HEK293 (cell line): ENCODE measurements around the gene PWWP2B.
"Not testable (repeated sequence)": the region's sequence is repeated elsewhere in the genome, so short reads cannot be mapped to it uniquely, and the experiment has no call there.

Experiments used
- CTCF ChIA-PET: fragments of 350-600 bp; formaldehyde crosslinking; extraction: SDS; loops from one replicate; lab custom pipeline; 2021; ENCODE audit warnings: antibody characterized with exemption; lab: Yijun Ruan, JAX
- POLR2A ChIA-PET: fragments of 300-600 bp; formaldehyde crosslinking; extraction: SDS; loops from one replicate; lab custom pipeline; 2020; ENCODE audit warnings: antibody characterized with exemption, inconsistent platforms; lab: Yijun Ruan, JAX
- H3K27ac ChIP-seq: fragments of 200-500 bp; sonication (Bioruptor generic); 2 replicates; pipeline ENCODE4 v1.5.1; 2014; ENCODE audit warnings: low read depth, low read length, control low read depth, inconsistent platforms; ENCODE audit errors: extremely low read depth
- H3K36me3 ChIP-seq, 2 experiments: fragments of 200-500 bp in 1 of 2; sonication (Bioruptor generic) in 1 of 2; 1 replicate in 1 of 2; 2 replicates in 1 of 2; pipeline ENCODE4 v1.5.1; 2014 to 2017; ENCODE audit warnings: inconsistent platforms in 2 of 2, low read length in 2 of 2; ENCODE audit not compliant: control insufficient read depth in 2 of 2, insufficient read depth in 1 of 2
- H3K4me1 ChIP-seq: fragments of 200-500 bp; sonication (Bioruptor generic); 2 replicates; pipeline ENCODE4 v1.5.1; 2014; ENCODE audit warnings: mild to moderate bottlenecking, low read length, inconsistent platforms; ENCODE audit not compliant: control insufficient read depth, insufficient read depth
- H3K4me3 ChIP-seq: 2 replicates; pipeline ENCODE4 v1.5.1; 2011; ENCODE audit warnings: low read depth, mild to moderate bottlenecking, control low read depth, low read length, moderate library complexity
- H3K9me3 ChIP-seq: fragments of 200-500 bp; sonication (Bioruptor generic); 2 replicates; pipeline ENCODE4 v1.5.1; 2014; ENCODE audit warnings: low read depth, low read length, inconsistent platforms; ENCODE audit not compliant: control insufficient read depth, insufficient read depth
- GLIS1 ChIP-seq: fragments of 450-650 bp; formaldehyde crosslinking; IDR thresholded peaks from 2 replicates; pipeline ENCODE4 v1.5.1; 2016; ENCODE audit warnings: missing biosample characterization, missing genetic modification characterization
- GLIS2 ChIP-seq: fragments of 450-650 bp; formaldehyde crosslinking; IDR thresholded peaks from 2 replicates; pipeline ENCODE4 v1.5.1; 2016; ENCODE audit warnings: missing biosample characterization, missing genetic modification characterization
- HOXD13 ChIP-seq: sonication (generic); formaldehyde crosslinking; IDR thresholded peaks from 2 replicates; pipeline ENCODE4 v1.8.0; 2022; ENCODE audit warnings: missing genetic modification reagents, borderline replicate concordance
- PRDM1 ChIP-seq: fragments of 450-650 bp; formaldehyde crosslinking; IDR thresholded peaks from 2 replicates; pipeline ENCODE4; 2016; ENCODE audit warnings: missing biosample characterization, missing genetic modification characterization
- SCRT2 ChIP-seq: fragments of 450-650 bp; formaldehyde crosslinking; IDR thresholded peaks from 2 replicates; pipeline ENCODE4 v1.5.1; 2016; ENCODE audit warnings: missing biosample characterization, missing genetic modification characterization
- TCF7L2 ChIP-seq: IDR thresholded peaks from 2 replicates; pipeline ENCODE4 v1.6.1; 2011; ENCODE audit warnings: low read depth, mild to moderate bottlenecking, inconsistent platforms, low read length, moderate library complexity, borderline replicate concordance
- ZIC2 ChIP-seq: fragments of 450-650 bp; formaldehyde crosslinking; IDR thresholded peaks from 2 replicates; pipeline ENCODE4 v1.5.1; 2016; ENCODE audit warnings: missing biosample characterization, missing genetic modification characterization
- ZNF19 ChIP-seq: fragments of 450-650 bp; formaldehyde crosslinking; IDR thresholded peaks from 2 replicates; pipeline ENCODE4; 2016; ENCODE audit warnings: missing biosample characterization, missing genetic modification characterization, low read depth
- ZNF2 ChIP-seq: fragments of 450-650 bp; formaldehyde crosslinking; IDR thresholded peaks from 2 replicates; pipeline ENCODE4 v1.5.1; 2016; ENCODE audit warnings: missing biosample characterization, missing genetic modification characterization
- ZNF239 ChIP-seq: fragments of 450-650 bp; formaldehyde crosslinking; IDR thresholded peaks from 2 replicates; pipeline ENCODE4 v1.5.1; 2016; ENCODE audit warnings: missing biosample characterization, missing genetic modification characterization
- ZNF366 ChIP-seq: fragments of 450-650 bp; formaldehyde crosslinking; conservative IDR thresholded peaks from 2 replicates; pipeline ENCODE4 v1.5.1; 2016; ENCODE audit warnings: missing biosample characterization, missing genetic modification characterization
- ZNF37A ChIP-seq: fragments of 450-650 bp; IDR thresholded peaks from 2 replicates; pipeline ENCODE4 v1.5.1; 2018; ENCODE audit warnings: missing biosample characterization, missing genetic modification characterization
- ZNF391 ChIP-seq: fragments of 450-650 bp; formaldehyde crosslinking; IDR thresholded peaks from 2 replicates; pipeline ENCODE4 v1.5.1; 2016; ENCODE audit warnings: low read depth, missing biosample characterization, missing genetic modification characterization, borderline replicate concordance
- ZNF433 ChIP-seq: fragments of 450-650 bp; formaldehyde crosslinking; IDR thresholded peaks from 2 replicates; pipeline ENCODE4 v1.5.1; 2016; ENCODE audit warnings: missing biosample characterization, missing genetic modification characterization, low read depth
- ZNF501 ChIP-seq: fragments of 450-650 bp; formaldehyde crosslinking; IDR thresholded peaks from 2 replicates; pipeline ENCODE4 v1.5.1; 2016; ENCODE audit warnings: missing biosample characterization, missing genetic modification characterization
- ZNF654 ChIP-seq: fragments of 450-650 bp; formaldehyde crosslinking; IDR thresholded peaks from 2 replicates; pipeline ENCODE4 v1.5.1; 2016; ENCODE audit warnings: low read depth, missing biosample characterization, missing genetic modification characterization
- TF ChIP-seq, protein P1 (sequence below): fragments of 450-650 bp; formaldehyde crosslinking; IDR thresholded peaks from 2 replicates; pipeline ENCODE4 v1.5.1; 2016; ENCODE audit warnings: missing biosample characterization, missing genetic modification characterization
- TF ChIP-seq, protein P2 (sequence below): fragments of 450-650 bp; formaldehyde crosslinking; IDR thresholded peaks from 2 replicates; pipeline ENCODE4 v1.5.1; 2016; ENCODE audit warnings: missing biosample characterization, missing genetic modification characterization
- TF ChIP-seq, protein P3 (sequence below): fragments of 450-650 bp; formaldehyde crosslinking; IDR thresholded peaks from 2 replicates; pipeline ENCODE4 v1.5.1; 2016; ENCODE audit warnings: missing biosample characterization, missing genetic modification characterization

The PWWP2B gene

DNA sequence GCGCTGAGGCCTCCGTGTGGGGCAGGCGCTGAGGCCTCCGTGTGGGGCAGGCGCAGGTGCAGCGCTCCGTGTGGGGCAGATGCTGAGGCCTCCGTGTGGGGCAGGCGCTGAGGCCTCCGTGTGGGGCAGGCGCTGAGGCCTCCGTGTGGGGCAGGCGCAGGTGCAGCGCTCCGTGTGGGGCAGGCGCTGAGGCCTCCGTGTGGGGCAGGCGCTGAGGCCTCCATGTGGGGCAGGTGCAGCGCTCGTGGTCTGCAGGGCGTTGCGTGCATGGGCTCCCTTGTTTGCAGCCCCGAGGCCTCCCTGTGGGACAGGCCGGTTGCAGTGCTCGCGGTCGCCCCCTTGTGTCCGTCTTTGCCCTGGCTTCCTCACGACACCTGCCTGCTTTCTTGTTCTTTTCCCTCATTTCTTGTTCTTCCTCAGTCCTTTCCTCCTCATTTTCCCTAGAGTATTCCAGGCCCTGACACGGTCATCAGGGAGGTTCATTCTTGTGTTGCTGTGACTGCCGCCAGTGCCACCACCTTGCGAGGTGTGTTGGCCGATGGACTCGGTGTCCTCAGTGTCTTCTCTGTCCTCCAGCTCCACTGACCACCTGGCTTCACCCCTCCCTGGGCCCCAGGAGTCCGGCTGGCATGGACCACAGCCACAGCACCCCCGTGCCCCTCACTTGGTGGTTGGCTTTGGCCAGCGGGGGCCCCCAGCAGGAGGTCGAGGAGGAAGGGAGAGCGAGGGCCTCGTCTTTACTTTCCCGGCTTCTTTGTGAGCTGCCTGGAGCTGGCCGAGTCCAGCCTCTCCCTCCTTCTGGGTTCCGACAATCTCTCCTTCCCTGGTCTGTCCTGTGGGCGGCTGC, 44.3 kb upstream of the PWWP2B start:
- H3K9me3 ChIP-seq, H3K4me3 ChIP-seq, POLR2A ChIA-PET, H3K27ac ChIP-seq, H3K36me3 ChIP-seq, H3K4me1 ChIP-seq: not testable (repeated sequence)
- CTCF ChIA-PET, result interaction anchor here (0.6 to 1.7 kb wide), 6 partner anchors 9 to 315 kb away, joined by 3 to 7 read pairs (median 4); no protein-coding TSS in a partner anchor
- TF ChIP-seq, protein P1, sequence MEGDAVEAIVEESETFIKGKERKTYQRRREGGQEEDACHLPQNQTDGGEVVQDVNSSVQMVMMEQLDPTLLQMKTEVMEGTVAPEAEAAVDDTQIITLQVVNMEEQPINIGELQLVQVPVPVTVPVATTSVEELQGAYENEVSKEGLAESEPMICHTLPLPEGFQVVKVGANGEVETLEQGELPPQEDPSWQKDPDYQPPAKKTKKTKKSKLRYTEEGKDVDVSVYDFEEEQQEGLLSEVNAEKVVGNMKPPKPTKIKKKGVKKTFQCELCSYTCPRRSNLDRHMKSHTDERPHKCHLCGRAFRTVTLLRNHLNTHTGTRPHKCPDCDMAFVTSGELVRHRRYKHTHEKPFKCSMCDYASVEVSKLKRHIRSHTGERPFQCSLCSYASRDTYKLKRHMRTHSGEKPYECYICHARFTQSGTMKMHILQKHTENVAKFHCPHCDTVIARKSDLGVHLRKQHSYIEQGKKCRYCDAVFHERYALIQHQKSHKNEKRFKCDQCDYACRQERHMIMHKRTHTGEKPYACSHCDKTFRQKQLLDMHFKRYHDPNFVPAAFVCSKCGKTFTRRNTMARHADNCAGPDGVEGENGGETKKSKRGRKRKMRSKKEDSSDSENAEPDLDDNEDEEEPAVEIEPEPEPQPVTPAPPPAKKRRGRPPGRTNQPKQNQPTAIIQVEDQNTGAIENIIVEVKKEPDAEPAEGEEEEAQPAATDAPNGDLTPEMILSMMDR (tag by site-specific recombination), result peak; percentile 97
- TF ChIP-seq ZNF501 (tag by site-specific recombination) (0 out of 2 replicates have a peak, but pooled peaks have one; percentile 54), GLIS1 (tag by site-specific recombination) (peak; percentile 95), ZNF366 (tag by site-specific recombination) (0 out of 2 replicates have a peak, but pooled peaks have one; percentile 31), PRDM1 (peak; percentile 80), ZNF654 (peak; percentile 58), ZNF391 (tag by site-specific recombination) (peak; percentile 44; the same call in 1 of the 2 replicates), GLIS2 (tag by site-specific recombination) (peak; percentile 41; the same call in 1 of the 2 replicates), ZIC2 (0 out of 2 replicates have a peak, but pooled peaks have one; percentile 9), ZNF2 (peak; percentile 60; the same call in 1 of the 2 replicates)
- TF ChIP-seq, protein P2, sequence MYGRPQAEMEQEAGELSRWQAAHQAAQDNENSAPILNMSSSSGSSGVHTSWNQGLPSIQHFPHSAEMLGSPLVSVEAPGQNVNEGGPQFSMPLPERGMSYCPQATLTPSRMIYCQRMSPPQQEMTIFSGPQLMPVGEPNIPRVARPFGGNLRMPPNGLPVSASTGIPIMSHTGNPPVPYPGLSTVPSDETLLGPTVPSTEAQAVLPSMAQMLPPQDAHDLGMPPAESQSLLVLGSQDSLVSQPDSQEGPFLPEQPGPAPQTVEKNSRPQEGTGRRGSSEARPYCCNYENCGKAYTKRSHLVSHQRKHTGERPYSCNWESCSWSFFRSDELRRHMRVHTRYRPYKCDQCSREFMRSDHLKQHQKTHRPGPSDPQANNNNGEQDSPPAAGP (tag by site-specific recombination), result peak; percentile 37; the same call in 1 of the 2 replicates

DNA sequence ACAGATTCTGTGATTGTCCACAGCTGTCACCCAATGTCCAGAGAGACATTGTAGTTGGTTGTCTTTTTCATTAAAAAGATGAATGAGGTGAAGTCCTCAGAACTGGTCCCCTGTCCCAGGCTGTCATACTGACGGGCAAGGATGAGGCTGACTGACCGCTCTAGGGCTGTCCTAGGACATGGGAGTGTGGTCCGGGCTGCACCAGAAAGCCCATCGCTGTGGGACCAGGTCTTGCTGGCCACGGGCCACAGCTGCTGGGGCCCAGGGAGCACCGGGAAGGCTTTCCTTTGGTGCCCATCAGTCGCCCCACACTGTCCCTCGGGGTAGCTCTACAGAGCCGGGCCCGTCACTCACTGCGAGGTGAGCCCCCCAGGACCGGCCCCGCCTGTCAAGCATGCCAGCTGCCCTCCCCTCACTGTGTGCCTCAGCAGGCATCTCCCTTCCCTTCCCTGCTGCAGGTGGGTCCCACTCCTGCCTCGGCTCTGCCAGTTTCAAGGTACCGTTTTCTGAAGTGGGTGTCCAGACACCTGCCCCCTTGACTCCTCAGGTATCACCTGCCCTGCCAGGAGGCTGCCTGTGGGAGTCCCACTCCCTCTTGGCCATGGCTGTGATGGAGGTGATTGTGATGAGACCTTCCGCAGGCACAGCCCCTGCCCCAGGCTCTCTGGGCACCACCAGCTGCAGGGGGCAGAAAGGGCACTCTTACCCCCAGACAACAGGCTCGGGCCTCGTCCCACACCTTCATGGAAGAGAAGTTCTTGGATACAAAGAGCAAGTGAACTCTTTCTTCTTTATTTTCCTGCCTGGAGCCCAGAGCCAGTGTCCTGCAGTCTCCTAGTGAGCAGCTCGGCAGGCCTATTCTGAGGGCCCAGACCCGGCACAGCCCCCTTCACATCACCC, 43.3 kb upstream of the PWWP2B start:
- Histone ChIP-seq H3K36me3 (no peaks in the 10 kb centered on the region), H3K9me3 (no peaks in the 10 kb centered on the region), H3K4me3 (no peak overlapping the region), H3K4me1 (no peaks in the 10 kb centered on the region), H3K27ac (no peak overlapping the region)
- ChIA-PET POLR2A (no interaction called here), CTCF (interaction anchor here (0.6 to 1.7 kb wide), 6 partner anchors 10 to 316 kb away, joined by 3 to 7 read pairs (median 4); no protein-coding TSS in a partner anchor)
- TF ChIP-seq ZNF433 (tag by site-specific recombination) (no peak), TCF7L2 (no peak), ZNF239 (tag by site-specific recombination) (no peak), ZNF19 (tag by site-specific recombination) (no peak), SCRT2 (tag by site-specific recombination) (no peak), ZNF37A (tag by site-specific recombination) (no peak), GLIS2 (tag by site-specific recombination) (no peak), HOXD13 (CRISPR knock-in tag) (no peak)
- TF ChIP-seq, protein P3, sequence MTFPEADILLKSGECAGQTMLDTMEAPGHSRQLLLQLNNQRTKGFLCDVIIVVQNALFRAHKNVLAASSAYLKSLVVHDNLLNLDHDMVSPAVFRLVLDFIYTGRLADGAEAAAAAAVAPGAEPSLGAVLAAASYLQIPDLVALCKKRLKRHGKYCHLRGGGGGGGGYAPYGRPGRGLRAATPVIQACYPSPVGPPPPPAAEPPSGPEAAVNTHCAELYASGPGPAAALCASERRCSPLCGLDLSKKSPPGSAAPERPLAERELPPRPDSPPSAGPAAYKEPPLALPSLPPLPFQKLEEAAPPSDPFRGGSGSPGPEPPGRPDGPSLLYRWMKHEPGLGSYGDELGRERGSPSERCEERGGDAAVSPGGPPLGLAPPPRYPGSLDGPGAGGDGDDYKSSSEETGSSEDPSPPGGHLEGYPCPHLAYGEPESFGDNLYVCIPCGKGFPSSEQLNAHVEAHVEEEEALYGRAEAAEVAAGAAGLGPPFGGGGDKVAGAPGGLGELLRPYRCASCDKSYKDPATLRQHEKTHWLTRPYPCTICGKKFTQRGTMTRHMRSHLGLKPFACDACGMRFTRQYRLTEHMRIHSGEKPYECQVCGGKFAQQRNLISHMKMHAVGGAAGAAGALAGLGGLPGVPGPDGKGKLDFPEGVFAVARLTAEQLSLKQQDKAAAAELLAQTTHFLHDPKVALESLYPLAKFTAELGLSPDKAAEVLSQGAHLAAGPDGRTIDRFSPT (tag by site-specific recombination), result no peak
